ENCODE data around the gene RIN3.
A peak's percentile ranks its signal among the peaks of the same experiment; 100 is the strongest.

The RIN3 gene

GRCh38 chr14:92654239-92654901 lies 140.8 kb downstream of the RIN3 start:
- no peak for DNase-seq

DNA sequence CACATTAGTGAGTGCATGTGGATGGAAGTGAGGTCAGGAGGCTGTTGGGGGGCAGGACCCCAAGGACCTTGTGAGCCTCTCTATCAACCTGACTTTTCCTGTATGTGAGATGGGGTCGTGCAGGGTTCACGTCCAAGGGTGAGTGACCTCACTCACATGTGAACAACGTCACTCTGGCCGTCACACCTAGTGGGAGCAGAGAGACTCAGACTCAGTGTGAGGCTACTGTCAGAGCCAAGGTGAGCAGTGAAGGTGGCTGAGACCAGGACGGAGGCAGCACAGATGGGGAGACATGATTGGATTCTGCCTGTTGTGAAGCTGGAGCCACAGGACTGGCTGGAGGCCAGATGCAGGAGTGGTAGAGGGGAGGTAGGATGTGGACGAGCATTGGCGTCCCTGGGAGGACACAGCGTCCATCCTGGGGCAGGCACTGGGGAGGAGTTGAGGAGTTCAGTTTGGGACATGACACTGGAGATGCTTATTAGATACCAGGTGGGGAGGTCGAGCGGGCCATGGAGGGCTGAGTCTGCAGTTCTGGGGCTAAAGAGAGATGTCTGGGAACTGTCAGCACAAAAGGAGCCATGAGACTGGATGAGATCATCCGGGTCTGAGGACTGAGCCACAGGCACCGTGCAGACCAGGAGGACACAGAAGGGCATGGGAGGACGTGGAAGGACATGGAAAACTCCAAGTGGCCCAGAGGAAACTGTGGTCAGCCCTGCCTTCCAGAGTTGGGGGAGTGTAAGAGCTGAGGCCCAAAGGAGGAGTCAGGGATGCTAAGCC lies 142.0 kb downstream of the RIN3 start:
- no peak for DNase-seq

GRCh38 chr14:92656306-92657081 lies 142.9 kb downstream of the RIN3 start:
- no peak for DNase-seq

DNA sequence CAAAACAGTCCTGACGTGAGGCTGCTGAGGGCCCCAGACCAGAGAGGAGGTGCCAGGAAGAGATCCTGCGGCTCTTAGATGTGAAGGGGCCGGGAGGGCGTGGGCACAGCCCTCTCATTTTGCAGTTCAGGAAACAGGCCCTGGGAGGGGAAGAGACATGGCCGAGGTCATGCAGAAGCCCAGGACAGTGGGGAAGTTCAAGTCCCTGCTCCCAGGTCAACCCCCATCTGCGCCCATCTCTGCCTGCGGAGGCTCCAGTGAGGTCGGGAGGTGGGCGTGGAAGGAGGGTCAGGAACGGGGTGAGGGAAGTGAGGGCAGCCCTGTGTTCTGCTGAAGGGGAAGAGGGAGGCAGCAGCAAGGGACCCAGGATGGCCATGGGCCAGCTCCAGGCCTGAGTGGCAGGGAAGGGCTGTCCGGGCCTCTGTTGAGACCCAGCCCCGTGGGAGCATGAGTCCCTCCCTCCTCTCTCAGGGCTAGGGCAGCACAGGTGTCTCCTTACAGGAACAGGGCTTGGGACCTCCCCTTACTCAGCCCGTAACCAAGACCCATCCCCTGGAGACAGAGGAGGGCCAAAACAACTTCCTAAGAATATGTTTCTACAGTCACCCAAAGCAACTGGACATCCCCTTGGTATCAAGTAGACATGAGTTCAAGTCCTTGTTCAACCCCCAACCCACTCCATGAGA lies 144.0 kb downstream of the RIN3 start:
- DNase-seq: no peak

DNA sequence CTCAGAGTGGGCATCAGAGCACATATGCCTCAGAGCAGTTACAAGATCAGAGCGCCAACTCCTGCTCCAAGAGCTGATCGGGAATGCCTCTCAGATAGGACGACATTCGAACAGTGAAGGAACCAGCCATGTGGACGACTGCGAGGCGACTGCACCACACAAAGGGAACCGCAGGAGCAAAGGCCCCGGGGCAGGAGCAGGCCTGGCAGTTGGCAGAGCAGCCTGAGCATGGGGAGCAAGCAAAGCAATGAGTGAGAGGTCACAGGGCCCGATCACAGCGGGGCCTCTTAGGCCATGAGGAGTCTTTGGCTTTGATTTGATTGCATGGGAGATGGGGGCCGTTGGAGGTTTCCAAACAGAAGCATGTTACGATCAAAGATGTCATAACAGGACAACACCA lies 144.6 kb downstream of the RIN3 start:
- no peak for DNase-seq

GRCh38 chr14:92658684-92659083 lies 145.1 kb downstream of the RIN3 start:
- no peak for DNase-seq

GRCh38 chr14:92659765-92660561 lies 146.4 kb downstream of the RIN3 start:
- DNase-seq: peak; percentile 39

GRCh38 chr14:92660571-92660970 lies 147.0 kb downstream of the RIN3 start:
- DNase-seq: no peak

DNA sequence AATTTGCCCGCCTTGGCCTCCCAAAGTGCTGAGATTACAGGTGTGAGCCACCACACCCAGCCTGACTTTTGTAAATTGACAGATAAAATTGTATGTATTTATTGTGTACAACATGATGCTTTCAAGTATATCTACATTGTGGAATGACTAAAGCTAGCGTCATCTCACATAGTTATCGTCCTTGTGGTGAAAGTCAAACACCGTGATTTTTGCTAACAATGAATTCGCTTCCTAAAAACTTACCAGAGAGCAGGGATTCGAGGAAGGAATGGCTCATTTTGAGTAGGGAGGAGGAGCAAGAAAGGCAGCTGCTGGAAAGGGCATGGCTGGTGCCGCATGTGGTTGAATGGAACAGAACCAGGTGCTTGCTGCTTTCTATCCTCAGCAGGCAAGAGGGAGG lies 149.5 kb downstream of the RIN3 start:
- peak; percentile 70 for DNase-seq

DNA sequence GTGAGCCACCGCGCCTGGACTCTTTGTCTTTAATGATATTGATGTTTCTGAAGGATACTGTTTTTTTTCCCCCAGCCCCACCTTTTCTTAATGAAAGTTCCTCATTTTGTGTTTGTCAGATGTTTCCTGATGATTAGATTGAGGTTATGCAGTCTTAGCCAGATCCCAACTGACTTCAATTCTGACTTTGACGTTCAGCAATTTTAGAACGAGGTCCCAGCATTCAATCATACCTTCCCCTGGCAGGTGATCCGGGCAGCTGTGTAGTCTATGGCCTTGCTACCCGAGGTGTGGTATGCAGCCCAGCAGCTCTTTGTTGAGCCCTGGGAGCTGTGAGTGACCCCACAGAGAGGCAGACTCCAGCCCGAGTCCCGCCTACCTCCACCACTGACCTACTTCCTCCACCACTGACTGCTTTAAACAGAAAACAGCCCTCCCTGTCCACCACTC lies 152.1 kb downstream of the RIN3 start:
- no peak for DNase-seq

GRCh38 chr14:92666251-92666650 lies 152.7 kb downstream of the RIN3 start:
- no peak for DNase-seq

DNA sequence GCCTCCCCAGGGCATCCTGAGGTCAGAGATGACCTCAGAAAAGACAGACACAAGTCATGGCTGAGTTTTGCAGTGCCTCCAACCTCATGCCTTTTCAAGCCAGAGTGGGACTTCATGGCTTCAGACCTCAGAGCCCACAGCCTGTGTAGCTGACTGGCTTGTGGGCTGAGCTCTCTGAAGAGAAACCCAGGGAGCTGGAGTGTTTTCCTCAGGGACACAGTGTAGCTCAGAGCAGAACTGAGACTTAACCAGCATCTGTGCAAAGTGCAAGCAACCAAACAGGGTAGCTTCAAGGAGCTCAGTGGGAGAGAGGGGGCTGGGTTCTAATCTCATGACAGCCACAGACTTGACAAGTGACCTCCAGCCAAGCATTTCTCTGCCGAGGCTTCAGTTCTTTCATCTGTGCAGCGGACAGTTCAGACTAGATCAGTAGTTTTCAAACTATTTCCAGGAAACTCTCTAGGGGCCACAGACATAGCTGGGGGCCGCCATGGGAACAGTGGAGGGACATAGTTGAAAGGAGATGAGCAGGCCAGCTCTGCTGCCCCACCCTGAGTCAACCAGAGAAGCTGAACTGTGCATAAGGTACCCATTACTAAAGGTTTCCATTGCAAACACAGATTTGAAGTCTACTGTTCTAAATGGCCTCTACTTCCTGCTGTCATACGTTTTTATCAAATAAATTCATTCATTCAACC lies 154.8 kb downstream of the RIN3 start:
- no peak for DNase-seq

DNA sequence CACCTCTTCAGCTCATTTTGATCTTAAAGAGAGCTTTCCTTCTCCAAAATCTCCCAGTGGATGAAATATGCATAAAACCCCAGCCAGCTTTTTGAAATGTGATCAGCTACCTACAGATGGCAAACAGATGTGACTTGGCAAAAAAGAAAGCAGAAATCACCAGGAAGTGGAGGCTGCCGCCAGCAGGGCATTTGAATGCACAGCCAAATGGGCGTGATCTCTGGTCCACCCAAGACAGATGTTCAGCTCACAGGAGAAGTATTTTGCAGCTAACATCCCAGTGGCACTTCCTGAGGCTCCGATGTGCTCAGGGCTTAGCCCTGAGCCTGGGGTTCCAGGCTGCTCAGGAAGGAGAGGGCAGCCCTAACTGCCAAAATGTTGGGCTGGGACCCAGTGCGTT lies 156.6 kb downstream of the RIN3 start:
- peak; percentile 88 for DNase-seq

DNA sequence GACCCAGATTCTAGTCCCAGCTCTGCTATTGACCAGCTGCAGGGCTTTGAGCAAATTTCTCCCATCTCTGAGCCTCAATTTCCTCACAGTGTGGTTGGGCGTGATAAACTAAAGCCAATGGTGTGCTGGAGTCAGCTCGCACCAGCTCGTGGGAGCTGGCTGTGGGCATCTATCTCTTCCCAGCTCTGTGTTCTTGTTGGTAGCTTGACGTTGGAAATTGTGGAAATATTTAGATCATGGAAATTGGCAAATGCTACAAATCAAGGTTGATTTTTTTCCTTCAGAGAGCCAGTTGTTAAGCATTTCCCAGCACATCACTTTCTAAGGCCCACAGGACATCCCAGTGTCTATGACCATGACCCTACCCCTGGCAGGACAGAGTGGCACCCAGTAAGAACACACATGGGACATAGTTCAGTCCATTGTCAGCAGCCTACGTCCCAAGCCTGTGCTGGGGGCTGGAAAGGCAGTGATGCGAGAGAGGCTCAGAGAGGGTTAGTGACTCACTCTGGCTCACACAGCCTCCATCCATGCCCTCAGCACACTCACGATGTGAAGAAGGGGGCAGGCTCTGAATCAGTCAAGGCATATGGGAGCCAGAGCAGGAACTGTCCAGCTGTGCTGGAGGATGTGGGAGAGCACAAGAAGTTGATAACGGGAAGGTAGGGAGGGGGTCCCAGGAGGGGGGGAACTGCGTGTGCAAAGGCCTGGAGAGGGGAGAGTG lies 157.2 kb downstream of the RIN3 start:
- DNase-seq: peak; percentile 45

GRCh38 chr14:92673601-92674150 lies 160.1 kb downstream of the RIN3 start:
- DNase-seq: no peak

DNA sequence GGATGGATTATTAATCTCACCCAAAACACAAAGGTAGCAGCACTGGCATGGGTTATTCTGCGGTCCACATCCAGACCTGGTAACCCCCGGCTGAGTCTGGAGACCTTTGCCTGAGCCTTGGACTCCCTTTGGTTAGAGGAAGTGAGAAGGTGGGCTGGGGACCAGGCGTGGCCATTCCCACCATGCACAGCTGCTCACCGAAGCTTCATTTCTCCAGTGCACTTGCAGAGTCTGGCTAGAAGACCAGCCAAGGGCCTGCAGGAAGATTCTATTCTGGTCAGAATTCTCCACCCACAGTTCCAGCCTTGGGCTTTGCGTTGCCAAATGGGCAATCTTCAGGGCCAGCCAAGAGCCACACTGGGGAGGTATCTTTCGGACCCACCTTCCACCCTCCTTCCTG lies 161.8 kb downstream of the RIN3 start:
- DNase-seq: no peak

DNA sequence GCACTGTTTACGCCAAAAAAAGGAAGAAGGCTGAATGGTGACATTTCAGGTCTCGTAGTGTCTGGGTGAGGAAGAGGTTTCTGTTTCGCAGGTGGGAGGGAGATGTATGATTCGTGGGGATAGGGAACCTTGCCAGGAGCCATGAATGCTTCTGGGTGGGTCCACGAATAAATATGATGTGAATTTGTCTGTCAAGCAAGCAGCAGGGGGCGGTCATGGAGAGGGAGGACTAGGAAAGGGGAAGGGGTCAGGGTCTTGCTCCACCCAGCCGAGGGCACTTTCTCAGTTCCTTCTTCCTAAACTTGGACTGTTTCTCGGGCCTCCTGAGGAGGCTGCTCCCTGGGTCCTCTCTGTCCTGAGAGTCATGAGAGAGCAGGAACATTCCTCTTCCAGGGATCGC lies 162.4 kb downstream of the RIN3 start:
- no peak for DNase-seq

- no peak for DNase-seq
Measured at GRCh38 chr14:92676403-92677086, 163.0 kb downstream of the RIN3 start.

DNA sequence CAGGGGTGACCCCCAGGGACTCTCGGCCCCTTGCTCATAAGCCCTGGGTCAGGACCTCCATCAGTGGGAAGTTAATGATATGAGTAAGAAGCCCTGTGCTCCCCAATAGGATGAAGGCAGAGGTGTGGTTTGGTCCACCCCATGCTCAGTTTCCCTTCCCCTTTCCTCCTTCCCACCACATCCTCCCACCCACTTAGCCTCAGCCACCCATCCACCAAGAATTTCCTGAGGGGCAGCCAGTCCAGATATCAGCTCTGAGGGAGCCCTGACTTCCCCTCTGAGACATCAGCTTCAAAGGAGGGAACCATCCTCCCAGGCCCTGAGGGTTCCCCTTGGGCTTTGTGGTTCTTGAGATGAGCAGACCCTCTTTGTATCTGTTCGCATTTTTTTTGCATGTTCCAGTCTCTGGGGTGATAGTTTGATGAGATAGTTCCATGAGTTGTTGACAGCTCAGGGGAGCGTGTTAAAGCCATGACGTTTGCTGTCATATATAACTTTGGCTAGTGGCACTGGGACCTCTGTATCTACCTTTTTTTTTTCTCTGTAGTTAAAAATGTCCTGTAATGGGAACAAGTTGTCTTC lies 163.6 kb downstream of the RIN3 start:
- DNase-seq: peak; percentile 62

DNA sequence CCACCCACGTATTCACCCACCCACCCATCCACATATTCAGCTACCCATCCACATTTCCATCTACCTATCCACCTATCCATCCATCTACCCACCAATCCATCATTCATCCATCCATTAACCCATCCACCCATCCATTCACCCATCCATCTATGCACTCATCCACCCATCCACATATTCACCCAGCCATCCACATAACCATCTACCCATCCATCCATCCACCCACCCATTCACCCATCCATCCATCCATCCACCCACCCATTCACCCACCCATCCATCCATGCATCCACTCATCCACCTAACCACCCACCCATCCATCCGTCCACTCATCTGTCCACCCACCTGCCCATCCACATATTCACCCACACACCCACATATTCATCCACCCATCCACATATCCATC lies 164.4 kb downstream of the RIN3 start:
- no peak for DNase-seq
